LHCN-M2 (cell line): Measurements from ENCODE around the gene ERICH3. TPM values are rescaled to one million over a fixed set of nuclear protein-coding genes. Genes with fewer than 3 reads are reported as not detected.

Experiments
- DNase-seq: peaks from one replicate; pipeline ENCODE4 v3.0.0-alpha.2; 2012; ENCODE audit warnings: low read depth
- polyA plus RNA-seq: library from polyadenylated mRNA; unstranded; fragments of >200 nt; gene quantifications from one replicate; pipeline ENCODE4 v1.2.1, GENCODE V29; 2012; ENCODE audit warnings: missing spikeins
- total RNA-seq: library from RNA; depleted of rRNA; stranded (reverse); fragments of >200 nt; gene quantifications from 2 replicates; pipeline ENCODE4 v1.2.3, GENCODE V29; 2014; rRNA removed

Gene ERICH3
- not detected in 2 replicates for total RNA-seq
- polyA plus RNA-seq, result not detected

GRCh38 chr1:74673351-74674111, at the start of gene ERICH3:
Gene ERICH3, minus strand, starts transcription at chr1:74673792. Its CDS starts 273 bp downstream, at chr1:74673519.
- no peak for DNase-seq

GRCh38 chr1:74717626-74718025, 44.0 kb upstream of the ERICH3 start:
- no peak for DNase-seq

- DNase-seq, result no peak
Measured at GRCh38 chr1:74716822-74717221, 43.2 kb upstream of the ERICH3 start.

- no peak for DNase-seq
Measured at GRCh38 chr1:74715806-74716205, 42.2 kb upstream of the ERICH3 start.

- no peak for DNase-seq
Measured at GRCh38 chr1:74715236-74715502, 41.6 kb upstream of the ERICH3 start.

- no peak for DNase-seq
Measured at GRCh38 chr1:74714429-74715235, 41.0 kb upstream of the ERICH3 start.

- no peak for DNase-seq
Measured at GRCh38 chr1:74713849-74714248, 40.3 kb upstream of the ERICH3 start.

GRCh38 chr1:74712881-74713280, 39.3 kb upstream of the ERICH3 start:
- no peak for DNase-seq

GRCh38 chr1:74703386-74704182, 30.0 kb upstream of the ERICH3 start:
- DNase-seq, result no peak

- DNase-seq, result no peak
Measured at GRCh38 chr1:74699331-74699730, 25.7 kb upstream of the ERICH3 start.

- DNase-seq, result no peak
Measured at GRCh38 chr1:74697832-74698231, 24.2 kb upstream of the ERICH3 start.

- DNase-seq, result no peak
Measured at GRCh38 chr1:74693473-74693872, 19.9 kb upstream of the ERICH3 start.

GRCh38 chr1:74690909-74691308, 17.3 kb upstream of the ERICH3 start:
- no peak for DNase-seq

GRCh38 chr1:74690364-74690696, 16.7 kb upstream of the ERICH3 start:
- no peak for DNase-seq

- peak; percentile 55 for DNase-seq
Measured at GRCh38 chr1:74689621-74690363, 16.2 kb upstream of the ERICH3 start.

- no peak for DNase-seq
Measured at GRCh38 chr1:74686928-74687327, 13.3 kb upstream of the ERICH3 start.

GRCh38 chr1:74684301-74684700, 10.7 kb upstream of the ERICH3 start:
- DNase-seq, result no peak

- no peak for DNase-seq
Measured at GRCh38 chr1:74683656-74684055, 10.1 kb upstream of the ERICH3 start.

GRCh38 chr1:74681851-74682250, 8.3 kb upstream of the ERICH3 start:
- DNase-seq, result no peak

- no peak for DNase-seq
Measured at GRCh38 chr1:74681449-74681848, 7.9 kb upstream of the ERICH3 start.

GRCh38 chr1:74681001-74681400, 7.4 kb upstream of the ERICH3 start:
- DNase-seq, result peak; percentile 44

- peak; percentile 50 for DNase-seq
Measured at GRCh38 chr1:74679811-74680210, 6.2 kb upstream of the ERICH3 start.
